Duodenal mucosa (tissue), 2 donors: ENCODE data around the gene FAM124B.

Experiments used
- H3K27ac ChIP-seq: one replicate; pipeline ENCODE4 v1.7.0; 2013; ENCODE audit warnings: low read depth, low read length
- H3K27me3 ChIP-seq, 2 donors: one replicate each; pipeline ENCODE4 v1.7.0; 2013; ENCODE audit warnings: low read length in 2 of 2, control low read depth in 1 of 2; ENCODE audit not compliant: insufficient read depth in 2 of 2, control insufficient read depth in 1 of 2
- H3K36me3 ChIP-seq, 2 donors: one replicate each; pipeline ENCODE4 v1.7.0; 2013; ENCODE audit warnings: low read length in 2 of 2, control low read depth in 1 of 2; ENCODE audit not compliant: insufficient read depth in 2 of 2, control insufficient read depth in 1 of 2
- H3K4me1 ChIP-seq, 2 donors: one replicate each; pipeline ENCODE4 v1.7.0; 2013; ENCODE audit warnings: low read length in 2 of 2, control low read depth in 1 of 2; ENCODE audit not compliant: insufficient read depth in 2 of 2, control insufficient read depth in 1 of 2
- H3K4me3 ChIP-seq, 2 donors: one replicate each; pipeline ENCODE4 v1.7.0; 2013; ENCODE audit warnings: low read length in 2 of 2, low read depth in 1 of 2
- H3K9ac ChIP-seq, 2 donors: one replicate each; pipeline ENCODE4 v1.7.0; 2013; ENCODE audit warnings: low read length in 2 of 2, low read depth in 1 of 2
- H3K9me3 ChIP-seq, 2 donors: one replicate each; pipeline ENCODE4 v1.7.0; 2013; ENCODE audit warnings: low read length in 2 of 2, control low read depth in 1 of 2; ENCODE audit not compliant: control insufficient read depth in 1 of 2

Gene FAM124B, protein sequence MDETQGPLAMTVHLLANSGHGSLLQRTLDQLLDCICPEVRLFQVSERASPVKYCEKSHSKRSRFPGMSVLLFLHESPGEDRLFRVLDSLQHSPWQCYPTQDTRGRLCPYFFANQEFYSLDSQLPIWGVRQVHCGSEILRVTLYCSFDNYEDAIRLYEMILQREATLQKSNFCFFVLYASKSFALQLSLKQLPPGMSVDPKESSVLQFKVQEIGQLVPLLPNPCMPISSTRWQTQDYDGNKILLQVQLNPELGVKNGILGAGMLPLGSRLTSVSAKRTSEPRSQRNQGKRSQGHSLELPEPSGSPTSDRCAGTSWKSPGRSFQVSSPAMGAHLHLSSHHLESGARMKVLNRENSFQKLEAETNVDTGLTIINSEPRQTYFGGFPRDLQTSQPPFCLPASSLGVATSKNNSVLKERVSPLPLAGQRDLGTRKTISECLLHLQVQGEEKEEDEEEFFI

DNA sequence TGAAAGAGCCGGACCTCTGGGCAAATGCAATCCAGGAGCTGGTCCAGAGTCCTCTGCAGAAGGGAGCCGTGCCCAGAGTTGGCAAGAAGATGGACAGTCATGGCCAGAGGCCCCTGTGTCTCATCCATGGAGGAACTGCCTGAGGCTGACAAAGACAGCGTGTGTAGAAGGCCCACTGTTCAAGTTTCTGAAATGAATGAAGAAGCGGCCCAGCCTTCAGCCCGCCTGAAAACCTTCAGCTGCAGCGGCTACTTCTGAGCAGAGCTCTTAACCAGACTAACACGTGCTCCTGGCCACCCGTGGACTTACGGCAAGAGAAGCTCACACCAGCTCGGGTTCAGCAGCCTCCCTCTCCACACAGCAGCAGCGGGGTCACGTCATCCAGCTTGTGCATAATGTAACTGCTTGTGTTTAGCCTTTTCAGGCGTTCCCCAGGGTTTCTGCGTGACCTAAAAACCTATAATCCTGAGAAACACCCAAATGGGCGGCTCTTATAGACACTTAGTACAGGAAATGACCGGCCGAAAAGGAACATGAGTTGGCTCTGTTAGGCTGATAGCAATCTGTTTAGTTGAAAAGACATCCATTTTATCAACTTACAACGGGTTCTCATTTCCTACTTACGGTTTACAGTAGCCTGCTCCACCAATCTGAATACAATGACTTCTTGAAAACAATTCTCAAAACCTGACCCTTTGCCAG, at the start of gene FAM124B:
TSS of gene FAM124B (minus strand) at position 467 of the 702 bp plus-strand sequence. CDS start at position 128, 339 bp downstream.
- Histone ChIP-seq H3K4me3 (peak within 1 kb of the TSS; percentile 54 to 58), H3K27me3 (no peaks in the 10 kb centered on the region), H3K4me1 (no peaks in the 10 kb centered on the region), H3K9ac (peak within 1 kb of the TSS; percentile 5 to 43), H3K36me3 (no peaks in the 10 kb centered on the region), H3K27ac (peak within 1 kb of the TSS; percentile 52), H3K9me3 (no peaks in the 10 kb centered on the region)

GRCh38 chr2:224449212-224450147, 47.6 kb upstream of the FAM124B start:
- Histone ChIP-seq H3K4me3 (no peak overlapping the region), H3K9ac (no peak overlapping the region), H3K27ac (no peak overlapping the region), H3K36me3 (no peaks in the 10 kb centered on the region), H3K4me1 (no peaks in the 10 kb centered on the region), H3K27me3 (no peaks in the 10 kb centered on the region), H3K9me3 (no peaks in the 10 kb centered on the region)

DNA sequence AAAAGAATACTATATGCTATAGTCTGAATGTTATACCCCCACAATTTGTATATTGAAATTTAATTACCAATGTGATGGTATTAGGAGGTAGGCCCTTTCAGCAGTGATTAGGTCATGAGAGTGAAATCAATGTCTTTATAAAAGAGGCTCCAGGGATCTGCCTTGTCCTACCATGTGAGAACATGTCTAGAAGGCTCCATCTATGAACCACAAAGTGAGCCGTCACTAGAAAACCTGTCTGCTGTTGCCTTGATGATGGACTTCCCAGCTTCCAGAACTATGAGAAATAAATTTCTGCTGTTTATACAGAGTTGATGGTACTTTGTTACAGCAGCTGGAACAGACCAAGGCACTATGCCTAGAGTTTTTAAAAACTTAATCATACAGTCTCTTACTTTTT, 46.3 kb upstream of the FAM124B start:
- no peaks in the 10 kb centered on the region for H3K36me3 ChIP-seq
- H3K27me3 ChIP-seq = peaks cover 0 to 5% of the 10 kb centered on the region in 2 donors
- no peaks in the 10 kb centered on the region for H3K9me3 ChIP-seq
- H3K4me3 ChIP-seq = no peak overlapping the region
- no peaks in the 10 kb centered on the region for H3K4me1 ChIP-seq
- no peak overlapping the region for H3K27ac ChIP-seq
- H3K9ac ChIP-seq = no peak overlapping the region

DNA sequence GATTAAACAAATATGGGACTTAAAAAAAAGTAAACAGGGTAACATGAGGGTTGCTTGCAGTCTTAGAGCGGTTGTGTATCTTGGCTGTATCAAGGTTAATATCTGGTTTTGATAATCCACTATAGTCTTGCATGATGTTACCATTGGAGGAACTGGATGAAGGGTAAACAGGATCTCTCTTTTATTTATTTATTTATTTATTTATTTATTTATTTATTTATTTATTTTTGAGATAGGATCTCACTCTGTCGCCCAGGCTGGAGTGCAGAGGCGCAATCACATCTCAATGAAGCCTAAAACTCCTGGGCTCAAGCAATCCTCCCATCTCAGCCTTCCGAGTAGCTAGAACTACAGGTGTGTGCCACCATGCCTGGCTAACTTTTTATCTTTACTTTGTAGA, 42.9 kb upstream of the FAM124B start:
- no peak overlapping the region for H3K4me3 ChIP-seq

GRCh38 chr2:224444021-224444420, 42.1 kb upstream of the FAM124B start:
- Histone ChIP-seq H3K9me3 (no peaks in the 10 kb centered on the region), H3K4me3 (no peak overlapping the region), H3K4me1 (no peaks in the 10 kb centered on the region), H3K9ac (no peak overlapping the region), H3K27me3 (peaks cover 0 to 5% of the 10 kb centered on the region in 2 donors), H3K27ac (no peak overlapping the region), H3K36me3 (no peaks in the 10 kb centered on the region)

More for the DNA sequence above, 42.9 kb upstream of the FAM124B start:
- no peak overlapping the region for H3K9ac ChIP-seq
- H3K27ac ChIP-seq = no peak overlapping the region
- H3K9me3 ChIP-seq = no peaks in the 10 kb centered on the region
- H3K36me3 ChIP-seq = no peaks in the 10 kb centered on the region
- peaks cover 0 to 5% of the 10 kb centered on the region in 2 donors for H3K27me3 ChIP-seq
- no peaks in the 10 kb centered on the region for H3K4me1 ChIP-seq

DNA sequence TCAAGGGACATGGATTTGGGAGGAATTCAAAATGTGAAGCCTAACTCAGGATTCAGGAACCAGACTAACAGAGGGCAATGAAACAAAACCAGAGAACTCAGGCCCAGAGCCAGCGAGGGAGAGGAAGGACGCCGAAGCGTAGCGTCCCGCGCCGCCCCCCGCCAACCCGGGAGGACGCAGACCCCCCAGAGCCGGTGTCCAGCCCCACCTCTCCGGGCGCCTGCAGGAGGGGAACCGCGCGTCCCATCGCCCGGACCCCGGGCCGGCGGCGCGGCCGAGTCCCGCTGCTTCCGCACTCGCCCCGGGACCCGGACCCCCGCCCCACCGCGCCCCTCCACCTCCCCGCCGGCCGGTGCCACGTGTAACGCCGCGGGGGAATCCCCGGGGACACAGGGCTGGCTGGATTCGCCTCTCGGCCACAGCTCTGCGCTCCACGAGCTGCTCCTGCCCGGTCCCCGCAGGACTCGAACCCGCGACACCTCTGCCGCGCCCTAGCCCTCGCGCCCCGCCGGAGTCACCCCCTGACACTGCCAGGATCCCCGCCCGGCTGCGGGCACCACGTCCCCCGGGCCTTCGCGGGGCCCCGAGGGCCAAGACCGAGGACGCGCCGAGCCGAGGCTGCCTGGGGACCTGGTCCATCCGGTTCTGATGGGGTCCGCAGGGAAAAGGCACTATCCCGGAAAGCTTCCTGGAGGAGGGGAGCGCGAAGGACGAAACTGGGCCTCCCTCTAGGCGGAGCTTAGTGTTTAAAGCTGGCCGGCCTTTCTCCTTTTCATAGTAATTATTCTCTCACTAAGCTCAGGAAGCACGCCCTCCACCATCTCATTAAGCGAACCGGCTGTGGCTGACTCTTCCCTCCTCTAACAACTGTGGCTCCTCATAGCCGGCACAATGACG, 40.4 kb upstream of the FAM124B start:
- no peaks in the 10 kb centered on the region for H3K4me1 ChIP-seq
- H3K27ac ChIP-seq = no peak overlapping the region
- peaks cover 0 to 5% of the 10 kb centered on the region in 2 donors for H3K27me3 ChIP-seq
- peak overlapping the region; percentile 25 to 53 for H3K9ac ChIP-seq
- H3K9me3 ChIP-seq = no peaks in the 10 kb centered on the region
- no peaks in the 10 kb centered on the region for H3K36me3 ChIP-seq
- H3K4me3 ChIP-seq = peak overlapping the region; percentile 58 to 75

DNA sequence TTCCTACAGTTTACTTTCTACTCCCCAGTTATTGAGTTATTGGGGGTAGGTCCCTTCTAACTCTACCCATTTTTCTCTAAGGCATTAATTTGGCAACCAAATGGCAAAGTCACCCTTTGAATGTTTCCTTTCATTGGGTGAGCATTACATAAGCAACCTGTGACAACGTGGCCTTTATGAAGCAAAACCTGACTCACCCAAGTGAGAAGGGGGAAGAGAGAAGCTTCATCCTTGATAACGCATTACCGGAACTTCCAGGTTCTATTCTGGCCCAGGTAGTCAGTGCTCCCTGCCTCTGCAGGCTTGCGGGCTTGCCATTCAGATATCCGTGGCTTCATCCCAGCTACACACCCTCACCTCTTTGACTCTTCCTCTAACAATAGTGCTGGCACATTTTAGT, 39.1 kb upstream of the FAM124B start:
- Histone ChIP-seq H3K27ac (no peak overlapping the region), H3K4me3 (no peak overlapping the region), H3K27me3 (peaks cover 0 to 5% of the 10 kb centered on the region in 2 donors)

GRCh38 chr2:224438726-224439125, 36.8 kb upstream of the FAM124B start:
- no peak overlapping the region for H3K27ac ChIP-seq
- no peaks in the 10 kb centered on the region for H3K9me3 ChIP-seq
- H3K4me1 ChIP-seq = no peaks in the 10 kb centered on the region
- H3K27me3 ChIP-seq = peaks cover 0 to 2% of the 10 kb centered on the region in 2 donors
- no peaks in the 10 kb centered on the region for H3K36me3 ChIP-seq
- no peak overlapping the region for H3K4me3 ChIP-seq
- H3K9ac ChIP-seq = no peak overlapping the region

More for the DNA sequence above, 39.1 kb upstream of the FAM124B start:
- Histone ChIP-seq H3K36me3 (no peaks in the 10 kb centered on the region), H3K9me3 (no peaks in the 10 kb centered on the region), H3K9ac (no peak overlapping the region), H3K4me1 (no peaks in the 10 kb centered on the region)

- Histone ChIP-seq H3K27me3 (no peaks in the 10 kb centered on the region), H3K36me3 (no peaks in the 10 kb centered on the region), H3K4me1 (no peaks in the 10 kb centered on the region), H3K4me3 (no peak overlapping the region), H3K9ac (no peak overlapping the region), H3K27ac (no peak overlapping the region), H3K9me3 (no peaks in the 10 kb centered on the region)
Observed at GRCh38 chr2:224436634-224437033, 34.7 kb upstream of the FAM124B start.
